GM12892 (cell line): ENCODE data around the gene KIF24.
"Not testable (repeated sequence)": the region's sequence is repeated elsewhere in the genome, so short reads cannot be mapped to it uniquely, and the experiment has no call there.

Experiments used
- DNase-seq: peaks from one replicate; pipeline ENCODE4 v3.0.0; 2011; ENCODE audit not compliant: insufficient read length
- FAIRE-seq: peaks from 2 replicates; lab custom pipeline; 2011; peaks lifted over from hg19 to GRCh38; lab: Jason Lieb, UNC
- POLR2A ChIP-seq: IDR thresholded peaks from 2 replicates; pipeline ENCODE4 v1.6.1; 2011; ENCODE audit warnings: low read depth, low read length, control low read depth
- POLR2AphosphoS5 ChIP-seq: IDR thresholded peaks from 2 replicates; pipeline ENCODE4 v1.6.1; 2011; ENCODE audit warnings: low read depth, low read length, control low read depth
- TAF1 ChIP-seq: IDR thresholded peaks from 2 replicates; pipeline ENCODE4 v1.6.1; 2011; ENCODE audit warnings: low read depth, mild to moderate bottlenecking, control low read depth, low read length, borderline replicate concordance

Gene KIF24

GRCh38 chr9:34371886-34372466 is 42.9 kb upstream of the KIF24 start:
- no peak for TF ChIP-seq POLR2AphosphoS5
- TF ChIP-seq TAF1, result no peak
- TF ChIP-seq POLR2A, result no peak
- no peak for DNase-seq
- no peak for FAIRE-seq

GRCh38 chr9:34370970-34371880 is 42.2 kb upstream of the KIF24 start:
- FAIRE-seq, result no peak
- no peak for DNase-seq

GRCh38 chr9:34370335-34370969 is 41.4 kb upstream of the KIF24 start:
- DNase-seq, result no peak
- TF ChIP-seq POLR2AphosphoS5, result no peak
- TF ChIP-seq TAF1, result no peak
- TF ChIP-seq POLR2A, result no peak
- FAIRE-seq, result no peak

More at GRCh38 chr9:34370970-34371880, 42.2 kb upstream of the KIF24 start:
- no peak for TF ChIP-seq POLR2A
- TF ChIP-seq POLR2AphosphoS5, result no peak
- TF ChIP-seq TAF1, result no peak

GRCh38 chr9:34369636-34370035 is 40.6 kb upstream of the KIF24 start:
- TF ChIP-seq POLR2AphosphoS5 (no peak), POLR2A (no peak), TAF1 (no peak)
- FAIRE-seq (no peak), DNase-seq (no peak)

GRCh38 chr9:34368796-34369195 is 39.7 kb upstream of the KIF24 start:
- not testable (repeated sequence) for DNase-seq, FAIRE-seq

- FAIRE-seq, DNase-seq: not testable (repeated sequence)
Measured at GRCh38 chr9:34367751-34368410, 38.8 kb upstream of the KIF24 start.

GRCh38 chr9:34366365-34366764 is 37.3 kb upstream of the KIF24 start:
- TF ChIP-seq POLR2A (no peak), TAF1 (no peak), POLR2AphosphoS5 (no peak)
- DNase-seq (no peak), FAIRE-seq (no peak)

GRCh38 chr9:34365282-34365681 is 36.2 kb upstream of the KIF24 start:
- FAIRE-seq, result no peak
- no peak for TF ChIP-seq TAF1
- DNase-seq, result no peak

GRCh38 chr9:34363619-34364351 is 34.7 kb upstream of the KIF24 start:
- TF ChIP-seq POLR2AphosphoS5, result no peak
- no peak for TF ChIP-seq TAF1
- TF ChIP-seq POLR2A, result no peak
- no peak for DNase-seq
- FAIRE-seq, result no peak

- DNase-seq (no peak), FAIRE-seq (no peak)
- TF ChIP-seq TAF1 (no peak), POLR2AphosphoS5 (no peak), POLR2A (no peak)
Measured at GRCh38 chr9:34362614-34363214, 33.6 kb upstream of the KIF24 start.

GRCh38 chr9:34352957-34353356 is 23.9 kb upstream of the KIF24 start:
- DNase-seq, FAIRE-seq: not testable (repeated sequence)

GRCh38 chr9:34352122-34352652 is 23.1 kb upstream of the KIF24 start:
- DNase-seq, FAIRE-seq: not testable (repeated sequence)
